Measurements from ENCODE around the gene CRY2. TPM values are rescaled to one million over a fixed set of nuclear protein-coding genes. Genes with fewer than 3 reads are reported as not detected.

The CRY2 gene
- total RNA-seq, 2 experiments from 2014 or later = 12.3 to 15.7 TPM

- Mint-ChIP-seq H3K36me3 (ENCODE audit: low read depth) (peaks cover 4% of the 10 kb centered on the region), H3K4me3 (no peak overlapping the region), H3K27ac (no peak overlapping the region), H3K27me3 (no peaks in the 10 kb centered on the region), H3K9me3 (no peaks in the 10 kb centered on the region), H3K4me1 (ENCODE audit: low read depth) (peaks cover 6% of the 10 kb centered on the region)
- ChIA-PET CTCF (no interaction called here), POLR2A (interaction anchor here (1.3 kb wide), 1 partner anchor 10 kb away, joined by 3 read pairs; the partner anchor contains the start of gene PEX16)
- ATAC-seq = no peak
- TF ChIP-seq, protein P1, sequence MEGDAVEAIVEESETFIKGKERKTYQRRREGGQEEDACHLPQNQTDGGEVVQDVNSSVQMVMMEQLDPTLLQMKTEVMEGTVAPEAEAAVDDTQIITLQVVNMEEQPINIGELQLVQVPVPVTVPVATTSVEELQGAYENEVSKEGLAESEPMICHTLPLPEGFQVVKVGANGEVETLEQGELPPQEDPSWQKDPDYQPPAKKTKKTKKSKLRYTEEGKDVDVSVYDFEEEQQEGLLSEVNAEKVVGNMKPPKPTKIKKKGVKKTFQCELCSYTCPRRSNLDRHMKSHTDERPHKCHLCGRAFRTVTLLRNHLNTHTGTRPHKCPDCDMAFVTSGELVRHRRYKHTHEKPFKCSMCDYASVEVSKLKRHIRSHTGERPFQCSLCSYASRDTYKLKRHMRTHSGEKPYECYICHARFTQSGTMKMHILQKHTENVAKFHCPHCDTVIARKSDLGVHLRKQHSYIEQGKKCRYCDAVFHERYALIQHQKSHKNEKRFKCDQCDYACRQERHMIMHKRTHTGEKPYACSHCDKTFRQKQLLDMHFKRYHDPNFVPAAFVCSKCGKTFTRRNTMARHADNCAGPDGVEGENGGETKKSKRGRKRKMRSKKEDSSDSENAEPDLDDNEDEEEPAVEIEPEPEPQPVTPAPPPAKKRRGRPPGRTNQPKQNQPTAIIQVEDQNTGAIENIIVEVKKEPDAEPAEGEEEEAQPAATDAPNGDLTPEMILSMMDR (IDR thresholded peaks at IDR 0.05) = no peak
- no peak for DNase-seq
- intact Hi-C loops (cut with micrococcal nuclease) = no loop called here
These were observed 60.7 kb downstream of the CRY2 start for GRCh38 chr11:45907911-45908370.

GRCh38 chr11:45909594-45910475 lies 62.6 kb downstream of the CRY2 start:
- TF ChIP-seq, protein P1 (IDR thresholded peaks at IDR 0.05) = no peak
- DNase-seq (no peak), ATAC-seq (no peak)
- ChIA-PET POLR2A (no interaction called here), CTCF (no interaction called here)
- intact Hi-C loops (cut with micrococcal nuclease) = no loop called here
- Mint-ChIP-seq H3K4me1 (ENCODE audit: low read depth) (peaks cover 6% of the 10 kb centered on the region), H3K27me3 (no peaks in the 10 kb centered on the region), H3K4me3 (no peak overlapping the region), H3K9me3 (no peaks in the 10 kb centered on the region), H3K36me3 (ENCODE audit: low read depth) (peaks cover 4% of the 10 kb centered on the region), H3K27ac (no peak overlapping the region)

DNA sequence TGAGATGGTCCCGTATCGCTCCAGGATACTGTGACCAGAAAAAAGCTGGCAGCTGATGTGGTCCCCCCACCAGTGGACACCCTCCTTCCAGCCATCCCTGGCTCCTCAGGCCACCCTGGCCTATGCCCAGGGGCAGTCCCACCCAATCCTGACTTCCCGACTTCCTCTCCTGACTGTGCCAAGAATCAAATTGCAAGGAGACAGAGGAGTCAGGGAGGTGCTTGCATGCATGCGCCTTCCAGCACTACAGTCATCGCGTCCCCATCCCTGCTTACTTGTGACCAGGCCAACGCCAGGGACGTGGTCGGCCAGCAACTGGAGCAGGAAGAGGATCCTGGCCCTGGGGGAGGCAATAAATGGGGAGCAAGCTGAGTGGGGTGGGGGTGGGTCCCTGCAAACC lies 63.3 kb downstream of the CRY2 start:
- CTCF ChIA-PET = interaction anchor here (0.8 kb wide), 1 partner anchor 11 kb away, joined by 3 read pairs; no protein-coding TSS in a partner anchor
- H3K27me3 Mint-ChIP-seq = no peaks in the 10 kb centered on the region
- H3K9me3 Mint-ChIP-seq = no peaks in the 10 kb centered on the region
- TF ChIP-seq, protein P1 (IDR thresholded peaks at IDR 0.05) = no peak
- ATAC-seq (no peak), DNase-seq (no peak)
- H3K36me3 Mint-ChIP-seq (ENCODE audit: low read depth) = peaks cover 7% of the 10 kb centered on the region
- H3K4me1 Mint-ChIP-seq (ENCODE audit: low read depth) = peaks cover 6% of the 10 kb centered on the region
- no peak overlapping the region for H3K27ac Mint-ChIP-seq
- intact Hi-C loops (cut with micrococcal nuclease) = no loop called here
- H3K4me3 Mint-ChIP-seq = no peak overlapping the region
- POLR2A ChIA-PET = no interaction called here

- Mint-ChIP-seq H3K4me3 (no peak overlapping the region), H3K27me3 (no peaks in the 10 kb centered on the region), H3K4me1 (ENCODE audit: low read depth) (peaks cover 12% of the 10 kb centered on the region), H3K36me3 (ENCODE audit: low read depth) (peaks cover 15% of the 10 kb centered on the region), H3K9me3 (no peaks in the 10 kb centered on the region), H3K27ac (no peak overlapping the region)
- ChIA-PET POLR2A (no interaction called here), CTCF (no interaction called here)
- intact Hi-C loops (cut with micrococcal nuclease) = no loop called here
- DNase-seq (no peak), ATAC-seq (no peak)
- TF ChIP-seq, protein P1 (IDR thresholded peaks at IDR 0.05) = no peak
These were observed 66.2 kb downstream of the CRY2 start for GRCh38 chr11:45913514-45913913.

GRCh38 chr11:45913942-45914635 lies 66.8 kb downstream of the CRY2 start:
- H3K9me3 Mint-ChIP-seq = no peaks in the 10 kb centered on the region
- TF ChIP-seq, protein P1 (IDR thresholded peaks at IDR 0.05) = no peak
- peaks cover 14% of the 10 kb centered on the region for H3K4me1 Mint-ChIP-seq (ENCODE audit: low read depth)
- no peaks in the 10 kb centered on the region for H3K27me3 Mint-ChIP-seq
- no peak overlapping the region for H3K27ac Mint-ChIP-seq
- no peak overlapping the region for H3K4me3 Mint-ChIP-seq
- peaks cover 15% of the 10 kb centered on the region for H3K36me3 Mint-ChIP-seq (ENCODE audit: low read depth)
- POLR2A ChIA-PET = no interaction called here
- no peak for DNase-seq
- intact Hi-C loops (cut with micrococcal nuclease) = no loop called here
- ATAC-seq = no peak
- CTCF ChIA-PET = no interaction called here

Measured in activated CD8-positive, alpha-beta T cell treated with anti-CD3 and anti-CD28 coated beads for 36 hours (primary cell).